Measurements from ENCODE around the gene PIP4K2A. TPM values are rescaled to one million over a fixed set of nuclear protein-coding genes. Genes with fewer than 3 reads are reported as not detected.

Gene PIP4K2A
- total RNA-seq, 2 donors from 2014 or later: 3.6 to 7.8 TPM

- DNase-seq: peak in 1 of 4 donors; percentile 33
- no peaks in the 10 kb centered on the region for H3K27me3 ChIP-seq
- H3K4me1 ChIP-seq: no peaks in the 10 kb centered on the region
- no peak overlapping the region for H3K27ac ChIP-seq
- ATAC-seq: no peak
- H3K4me3 ChIP-seq: no peak overlapping the region
- H3K36me3 ChIP-seq (replicated peaks in 1 of 2; ENCODE audit: insufficient read depth in 1 of 2, low read depth in 2 of 2): no peaks in the 10 kb centered on the region
- intact Hi-C loops (cut with DNase I): no loop called here
- no peaks in the 10 kb centered on the region for H3K9me3 ChIP-seq
- TF ChIP-seq POLR2A (IDR thresholded peaks at IDR 0.05) (no peak), CTCF (IDR thresholded peaks at IDR 0.05) (no peak)
- 55 to 78% methylated on average over 3 of the region's 3 CpGs for WGBS, 2 donors
These were observed 107.1 kb downstream of the PIP4K2A start for GRCh38 chr10:22607261-22607660.

GRCh38 chr10:22606164-22606614 lies 108.2 kb downstream of the PIP4K2A start:
- Histone ChIP-seq H3K36me3 (replicated peaks in 1 of 2; ENCODE audit: insufficient read depth in 1 of 2, low read depth in 2 of 2) (no peaks in the 10 kb centered on the region), H3K4me3 (no peak overlapping the region), H3K9me3 (no peaks in the 10 kb centered on the region), H3K27me3 (no peaks in the 10 kb centered on the region), H3K4me1 (no peaks in the 10 kb centered on the region), H3K27ac (peak overlapping the region in 1 of 4 donors; percentile 63)
- TF ChIP-seq CTCF (IDR thresholded peaks at IDR 0.05) (no peak), POLR2A (IDR thresholded peaks at IDR 0.05) (peak in 1 of 3 donors; percentile 15)
- ATAC-seq: no peak
- DNase-seq: peak in 3 of 4 donors; percentile 20 to 71 (median 24)
- 67 to 91% methylated on average over 6 of the region's 6 CpGs for WGBS, 2 donors
- intact Hi-C loops (cut with DNase I): no loop called here

- TF ChIP-seq POLR2A (IDR thresholded peaks at IDR 0.05) (no peak), CTCF (IDR thresholded peaks at IDR 0.05) (no peak)
- Histone ChIP-seq H3K9me3 (no peaks in the 10 kb centered on the region), H3K4me1 (no peaks in the 10 kb centered on the region), H3K4me3 (no peak overlapping the region), H3K27ac (peak overlapping the region in 1 of 4 donors; percentile 63), H3K36me3 (replicated peaks in 1 of 2; ENCODE audit: insufficient read depth in 1 of 2, low read depth in 2 of 2) (no peaks in the 10 kb centered on the region), H3K27me3 (no peaks in the 10 kb centered on the region)
- ATAC-seq (no peak), DNase-seq (no peak)
- 75 to 83% methylated on average over 4 of the region's 4 CpGs for WGBS, 2 donors
- intact Hi-C loops (cut with DNase I): no loop called here
These were observed 109.2 kb downstream of the PIP4K2A start for GRCh38 chr10:22605168-22605567.

GRCh38 chr10:22604344-22605126 lies 109.8 kb downstream of the PIP4K2A start:
- 85 to 89% methylated on average over 15 of the region's 15 CpGs for WGBS, 2 donors
- H3K4me1 ChIP-seq: no peaks in the 10 kb centered on the region
- no peaks in the 10 kb centered on the region for H3K9me3 ChIP-seq
- no peaks in the 10 kb centered on the region for H3K27me3 ChIP-seq
- H3K36me3 ChIP-seq (replicated peaks in 1 of 2; ENCODE audit: insufficient read depth in 1 of 2, low read depth in 2 of 2): no peaks in the 10 kb centered on the region
- no peak overlapping the region for H3K4me3 ChIP-seq
- TF ChIP-seq CTCF (IDR thresholded peaks at IDR 0.05) (no peak), POLR2A (IDR thresholded peaks at IDR 0.05) (no peak)
- no peak for DNase-seq
- intact Hi-C loops (cut with DNase I): no loop called here
- peak overlapping the region in 1 of 4 donors; percentile 63 for H3K27ac ChIP-seq
- ATAC-seq: no peak

DNA sequence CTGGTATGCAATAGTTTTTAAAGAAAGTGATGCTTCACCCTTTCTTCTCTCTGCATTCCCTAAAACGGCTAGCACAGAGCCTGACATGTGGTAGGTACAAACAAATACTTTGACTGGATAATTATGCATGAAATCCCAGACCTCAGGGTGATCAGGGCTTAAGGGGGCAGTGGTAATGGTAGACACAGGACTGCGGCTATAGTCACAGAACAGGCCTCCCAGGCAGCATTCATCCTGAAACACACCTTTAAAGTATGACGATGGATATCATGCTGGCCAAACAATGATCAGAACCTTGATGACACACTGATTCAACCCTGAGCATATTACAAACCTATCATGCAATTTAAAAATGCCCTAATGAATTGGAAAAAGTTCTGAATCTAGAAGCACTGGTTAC lies 110.8 kb downstream of the PIP4K2A start:
- no peak overlapping the region for H3K4me3 ChIP-seq
- H3K27ac ChIP-seq: no peak overlapping the region
- H3K27me3 ChIP-seq: no peaks in the 10 kb centered on the region
- intact Hi-C loops (cut with DNase I): no loop called here
- no peak for TF ChIP-seq CTCF (IDR thresholded peaks at IDR 0.05)
- TF ChIP-seq POLR2A (IDR thresholded peaks at IDR 0.05): no peak
- 90 to 95% methylated on average over 3 of the region's 3 CpGs for WGBS, 2 donors
- no peaks in the 10 kb centered on the region for H3K4me1 ChIP-seq
- ATAC-seq (no peak), DNase-seq (no peak)
- no peaks in the 10 kb centered on the region for H3K36me3 ChIP-seq (replicated peaks in 1 of 2; ENCODE audit: insufficient read depth in 1 of 2, low read depth in 2 of 2)
- H3K9me3 ChIP-seq: no peaks in the 10 kb centered on the region

All from body of pancreas (tissue), 4 donors.